Measurements from ENCODE around the gene ITGA3.
A peak's percentile ranks its signal among the peaks of the same experiment; 100 is the strongest.

Gene ITGA3

DNA sequence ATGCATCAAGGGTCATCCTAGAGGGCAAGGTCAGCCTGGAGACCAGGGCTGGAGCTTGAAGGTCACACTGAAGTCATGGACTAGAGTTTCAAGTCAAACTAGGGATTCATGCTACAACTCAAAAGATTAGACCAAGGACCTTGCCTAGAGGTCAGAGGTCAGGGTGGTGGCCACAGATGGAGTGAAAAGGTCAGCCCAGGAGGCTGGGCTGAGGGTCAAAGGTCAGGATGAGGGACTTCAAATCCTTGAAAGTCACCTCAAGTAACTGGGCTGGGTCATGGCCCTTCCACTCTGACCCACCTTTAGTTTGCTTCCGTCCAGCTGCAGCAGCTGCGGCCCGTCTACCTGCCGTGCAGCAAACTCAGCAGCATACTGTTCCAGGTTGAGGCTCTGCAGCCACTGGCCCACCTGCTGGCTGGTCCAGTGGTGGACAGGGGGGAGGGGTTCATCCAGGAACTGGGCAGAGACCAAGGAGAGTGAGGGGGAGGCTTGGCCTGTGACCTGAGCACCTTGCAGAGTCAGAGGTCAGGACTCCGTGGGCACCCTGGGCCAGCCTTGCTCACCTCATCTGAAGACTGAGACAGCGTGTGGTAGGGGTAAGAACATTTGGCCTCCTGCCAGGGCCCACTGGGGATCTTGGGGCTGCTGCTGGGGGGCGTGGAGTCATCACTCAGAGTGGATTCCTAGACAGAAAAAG, 57.9 kb downstream of the ITGA3 start:
- no peak for DNase-seq

DNA sequence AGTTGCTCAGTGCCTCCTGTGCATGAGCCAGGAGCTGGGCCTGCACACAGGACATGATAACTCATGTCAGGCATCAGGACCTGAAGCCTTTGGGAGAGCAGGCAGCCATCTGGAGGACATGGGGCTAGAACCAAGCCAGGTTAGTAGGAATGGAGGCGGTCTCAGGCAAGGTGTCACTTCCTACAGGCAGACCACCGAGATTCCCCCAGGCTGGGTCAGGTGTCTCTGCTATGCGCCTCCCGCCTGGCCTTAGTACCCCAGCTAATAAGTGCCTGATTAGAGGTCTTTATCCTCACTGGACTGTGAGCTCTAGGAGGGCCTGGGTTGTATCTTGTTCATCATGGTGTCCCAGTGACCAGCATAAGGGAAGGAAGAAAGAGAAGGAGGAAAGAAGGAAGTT, 58.5 kb downstream of the ITGA3 start:
- DNase-seq, result no peak

DNA sequence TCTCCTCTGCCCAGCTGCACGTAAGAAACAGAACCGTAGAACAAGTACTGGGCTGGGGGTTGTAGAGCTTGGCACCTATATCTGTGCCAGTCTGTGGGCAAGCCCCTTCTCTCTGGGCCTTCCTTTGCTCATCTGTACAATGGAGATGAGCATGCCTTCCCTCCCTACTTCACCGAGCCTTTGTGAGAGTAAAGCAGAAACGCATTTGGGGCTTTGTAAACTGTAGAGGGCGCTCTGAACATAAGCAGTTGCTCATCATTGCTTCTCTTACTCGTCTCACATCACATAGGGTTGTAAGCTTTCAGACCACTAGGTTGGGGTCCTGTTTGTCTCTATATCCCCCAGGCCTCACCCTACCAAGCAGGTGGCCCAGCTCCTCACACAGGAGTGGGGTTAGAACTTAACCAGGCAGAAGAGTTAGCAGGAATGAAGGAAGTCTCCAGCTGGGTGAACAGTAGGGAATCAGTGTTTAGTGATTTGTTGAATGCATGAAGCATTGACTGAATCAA, 59.0 kb downstream of the ITGA3 start:
- peak; percentile 79 for DNase-seq

DNA sequence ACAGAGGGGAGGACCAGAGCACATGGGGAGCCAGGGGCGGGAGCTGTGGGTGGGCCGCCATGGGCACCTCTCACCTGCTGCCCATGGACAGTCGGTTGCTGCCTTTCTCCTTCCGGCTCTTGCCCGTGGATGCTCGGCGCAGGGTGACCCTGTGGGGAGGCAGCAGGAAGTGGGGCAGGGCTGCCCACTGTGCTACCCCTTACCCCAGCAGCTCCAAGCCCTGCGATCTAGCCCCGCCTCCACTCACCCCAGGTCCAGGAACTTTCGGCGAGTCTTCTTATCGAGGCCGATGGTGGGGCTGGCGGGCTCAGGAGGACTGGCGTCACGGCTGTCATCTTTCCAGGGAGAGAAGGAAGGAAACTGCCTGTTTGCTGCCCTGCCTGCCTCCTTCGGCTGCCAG, 59.8 kb downstream of the ITGA3 start:
- DNase-seq, result no peak

- peak; percentile 76 for DNase-seq
These were observed 61.5 kb downstream of the ITGA3 start for GRCh38 chr17:50117202-50118051.

DNA sequence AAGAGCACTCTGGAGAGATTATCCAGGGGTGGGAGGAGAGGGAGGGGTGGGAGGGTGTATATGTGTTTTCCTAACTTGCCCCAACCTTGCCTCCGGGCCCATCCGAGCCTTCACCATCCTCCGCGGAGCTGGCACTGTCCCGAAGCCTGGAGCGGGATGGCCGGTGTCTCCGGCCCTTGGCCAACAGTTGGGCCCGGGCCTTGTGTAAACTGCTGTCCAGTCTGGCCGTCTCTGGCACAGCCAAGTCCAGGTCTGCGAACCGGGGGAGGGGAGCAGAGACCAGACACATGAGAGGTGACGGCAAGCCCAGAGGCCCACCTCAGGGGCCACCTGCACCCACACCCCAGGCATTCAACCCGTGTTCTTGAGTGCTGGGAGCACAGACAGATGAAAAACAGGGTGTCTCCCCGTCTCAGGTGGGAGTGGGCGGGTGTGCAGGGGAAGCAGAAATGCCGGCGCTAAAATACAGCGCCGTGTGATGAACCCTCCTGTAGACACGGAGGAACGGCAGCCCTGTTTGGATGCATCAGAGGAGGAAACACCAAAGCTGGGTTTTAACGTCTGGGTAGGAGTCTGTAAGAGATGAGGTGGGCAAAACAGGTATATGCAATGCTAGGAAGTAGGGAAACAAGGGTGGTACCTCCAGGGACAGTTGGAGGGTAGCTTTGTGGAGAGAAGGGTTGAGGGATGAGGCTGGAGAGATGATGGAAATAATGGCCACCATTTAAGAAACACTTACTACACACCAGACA, 62.3 kb downstream of the ITGA3 start:
- no peak for DNase-seq

DNA sequence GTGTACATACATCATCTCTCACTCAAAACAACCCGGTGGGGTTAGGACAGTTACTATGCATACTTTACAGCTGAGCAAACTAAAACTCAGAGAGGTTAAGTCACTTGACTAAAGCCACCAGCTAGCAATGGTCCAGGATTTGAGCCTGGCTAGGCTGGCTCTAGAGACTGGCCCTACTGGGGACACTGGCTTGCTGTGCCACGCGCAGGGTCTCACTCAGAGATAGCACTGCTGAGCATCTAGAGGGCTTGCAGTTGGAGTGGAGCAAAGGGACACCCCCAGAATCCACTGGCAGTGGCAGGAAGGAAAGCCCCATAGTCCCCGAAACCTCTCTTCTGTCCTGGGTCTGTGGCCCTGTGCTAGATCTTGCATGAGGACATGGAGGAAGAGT, 62.9 kb downstream of the ITGA3 start:
- DNase-seq, result no peak

DNA sequence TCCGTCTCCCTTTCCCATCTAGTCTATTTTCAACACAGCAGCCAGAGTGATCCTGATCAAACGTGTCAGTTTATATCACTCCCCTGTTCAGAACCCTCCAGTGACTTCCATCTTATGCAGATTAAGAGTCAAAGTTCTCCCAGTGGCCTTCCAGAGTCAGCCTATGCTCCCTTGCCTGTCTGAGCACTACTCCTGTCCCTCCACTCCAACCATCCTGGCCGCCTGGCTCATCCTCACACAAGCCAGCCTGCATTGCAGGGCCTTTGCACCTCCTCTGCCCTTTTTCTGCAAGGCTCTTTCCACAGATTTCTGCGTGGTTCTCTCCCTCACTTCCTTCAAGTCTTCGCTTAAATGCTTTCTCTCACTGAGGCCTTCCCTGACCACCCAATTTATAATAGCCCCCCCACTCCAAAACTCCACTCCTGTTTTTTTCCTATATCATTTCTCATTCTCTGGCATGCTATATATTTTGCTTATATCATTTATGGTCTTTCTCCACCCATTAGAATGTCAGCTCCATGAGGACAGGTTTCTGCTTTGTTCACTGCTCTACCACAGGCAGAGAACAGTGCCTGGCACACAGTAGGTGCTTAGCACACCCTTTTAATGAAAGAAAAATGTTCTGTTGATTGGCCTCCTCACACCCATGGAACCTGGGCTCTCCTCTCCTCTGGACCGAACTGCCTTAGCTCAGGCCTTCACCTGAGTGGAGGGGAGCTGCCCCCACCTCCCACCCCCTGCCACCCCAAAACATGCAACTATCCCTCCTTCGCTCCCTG, 64.8 kb downstream of the ITGA3 start:
- DNase-seq, result no peak

DNA sequence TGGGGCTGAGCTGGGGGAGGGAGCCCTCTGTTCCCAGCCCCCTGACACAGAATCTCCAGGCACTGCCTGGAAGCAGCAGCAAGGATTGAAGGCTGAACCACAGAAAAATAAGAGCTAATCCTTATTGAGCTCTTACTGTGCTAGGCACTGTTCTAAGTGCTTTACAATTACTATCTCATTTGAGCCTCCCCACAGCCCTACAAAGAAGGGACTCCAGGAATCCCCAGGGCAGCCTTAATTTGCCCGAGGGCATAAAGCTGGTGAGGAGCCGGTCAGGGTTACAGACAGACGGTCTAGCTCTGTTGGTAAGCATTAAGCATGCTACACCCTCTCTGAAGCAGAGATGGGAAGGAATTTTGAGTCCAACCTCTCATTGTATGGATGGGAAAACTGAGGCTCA, 67.0 kb downstream of the ITGA3 start:
- no peak for DNase-seq

- peak; percentile 80 for DNase-seq
These were observed 67.9 kb downstream of the ITGA3 start for GRCh38 chr17:50123649-50124349.

DNA sequence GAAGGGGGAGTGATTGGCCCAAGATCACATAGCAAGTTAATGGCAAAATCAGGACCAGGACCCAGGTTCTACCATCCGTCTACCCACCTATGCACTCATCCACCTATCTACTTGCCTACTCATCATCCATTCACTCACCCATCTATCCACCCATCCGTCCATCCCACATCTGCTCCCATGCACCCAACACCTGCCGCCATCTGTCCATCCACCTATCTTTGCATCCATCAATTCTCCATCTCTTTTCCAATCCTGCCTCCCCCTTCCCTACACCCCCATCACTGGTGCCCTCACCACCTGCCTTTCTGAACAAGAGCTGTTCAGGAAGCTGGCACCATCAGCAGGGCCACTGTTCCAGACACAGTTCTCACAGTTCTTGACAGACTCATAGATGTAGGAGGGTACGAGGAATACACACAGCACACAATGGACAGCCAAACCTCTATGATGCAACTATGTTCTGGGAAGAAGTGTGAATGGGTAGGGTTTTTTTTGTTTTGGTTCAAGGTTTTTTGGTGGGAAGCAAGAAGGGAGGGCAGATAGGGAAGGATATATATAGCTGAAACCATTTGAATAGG, 69.6 kb downstream of the ITGA3 start:
- no peak for DNase-seq

DNA sequence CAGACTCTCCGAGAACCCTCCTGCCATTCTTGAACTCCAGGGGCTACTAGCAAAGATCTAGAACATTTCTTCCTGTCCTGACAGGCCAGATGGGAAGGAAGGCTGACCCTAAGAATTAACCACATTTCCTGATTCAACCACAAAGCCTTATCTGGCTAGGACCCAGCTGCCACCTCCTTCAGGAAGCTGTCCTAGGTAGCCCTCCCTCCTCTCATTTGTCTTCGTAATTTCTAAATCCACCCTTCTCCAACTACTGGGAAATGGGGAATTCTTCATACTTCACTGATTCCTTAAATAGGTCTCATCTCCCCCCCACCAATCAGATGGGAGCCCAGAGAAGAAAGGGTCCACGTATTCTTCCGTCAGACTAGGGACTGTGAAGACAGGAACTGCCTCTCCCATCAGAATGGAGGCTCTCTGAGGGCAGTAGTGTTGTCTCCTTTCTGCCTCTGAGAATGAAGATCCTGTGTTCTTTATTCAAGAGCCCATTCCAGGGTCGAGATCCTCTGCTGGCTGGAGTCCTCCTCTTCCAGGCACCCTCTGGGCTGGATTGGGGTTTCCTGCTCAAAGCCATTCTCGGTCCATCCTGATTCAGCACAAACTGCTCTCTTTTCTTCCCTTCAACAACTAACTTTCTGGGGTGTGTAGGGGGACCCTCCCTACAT, 71.9 kb downstream of the ITGA3 start:
- no peak for DNase-seq

GRCh38 chr17:50128441-50129352, 72.8 kb downstream of the ITGA3 start:
- peak; percentile 89 for DNase-seq

- no peak for DNase-seq
These were observed 73.4 kb downstream of the ITGA3 start for GRCh38 chr17:50129353-50129727.

DNA sequence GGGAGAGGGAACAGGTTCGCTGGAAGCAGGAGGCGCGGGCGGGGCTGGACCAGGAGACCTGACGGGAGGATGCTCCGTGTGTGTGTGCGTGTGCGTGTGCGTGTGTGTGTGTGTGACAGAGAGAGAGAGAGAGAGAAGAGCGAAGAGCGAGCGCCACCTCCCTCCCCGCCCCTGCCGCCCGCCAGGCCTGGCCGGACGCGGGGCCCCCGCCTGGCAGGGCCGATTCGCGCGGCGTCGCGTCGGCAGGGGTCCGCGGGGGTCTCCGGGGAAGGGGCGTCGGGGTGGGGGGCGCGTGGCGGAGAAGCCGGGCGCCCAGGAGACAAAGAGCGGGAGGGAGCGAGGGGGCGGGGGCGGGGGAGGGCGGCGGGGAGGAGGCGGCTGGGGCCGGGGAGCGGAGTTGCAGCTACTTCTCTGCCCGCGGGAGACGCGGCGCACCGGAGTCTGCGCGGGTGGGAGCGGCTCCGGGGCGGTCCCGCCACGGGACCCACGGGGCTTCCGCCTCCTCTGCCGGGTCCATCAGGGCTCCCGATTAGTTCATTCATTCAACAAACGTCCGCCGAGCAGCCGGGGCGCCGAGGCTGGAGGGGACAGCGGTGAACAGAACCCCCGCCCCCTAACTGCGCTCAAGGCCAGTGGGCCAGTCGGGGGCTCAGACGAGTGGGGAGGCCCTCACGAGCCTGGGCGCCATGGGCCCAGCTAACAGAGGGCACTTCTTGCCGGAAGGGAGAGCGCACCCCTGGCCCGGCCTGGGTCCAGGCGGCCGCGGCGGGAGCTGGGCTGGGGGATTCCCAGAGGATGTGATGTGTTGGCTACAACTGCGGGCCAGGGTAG, 74.0 kb downstream of the ITGA3 start, which contains the start of gene SAMD14:
Gene SAMD14, minus strand, starts transcription at position 433 of the 831 bp plus-strand sequence. CDS start 5,201 bp downstream, outside the sequence.
- DNase-seq, result peak; percentile 90

DNA sequence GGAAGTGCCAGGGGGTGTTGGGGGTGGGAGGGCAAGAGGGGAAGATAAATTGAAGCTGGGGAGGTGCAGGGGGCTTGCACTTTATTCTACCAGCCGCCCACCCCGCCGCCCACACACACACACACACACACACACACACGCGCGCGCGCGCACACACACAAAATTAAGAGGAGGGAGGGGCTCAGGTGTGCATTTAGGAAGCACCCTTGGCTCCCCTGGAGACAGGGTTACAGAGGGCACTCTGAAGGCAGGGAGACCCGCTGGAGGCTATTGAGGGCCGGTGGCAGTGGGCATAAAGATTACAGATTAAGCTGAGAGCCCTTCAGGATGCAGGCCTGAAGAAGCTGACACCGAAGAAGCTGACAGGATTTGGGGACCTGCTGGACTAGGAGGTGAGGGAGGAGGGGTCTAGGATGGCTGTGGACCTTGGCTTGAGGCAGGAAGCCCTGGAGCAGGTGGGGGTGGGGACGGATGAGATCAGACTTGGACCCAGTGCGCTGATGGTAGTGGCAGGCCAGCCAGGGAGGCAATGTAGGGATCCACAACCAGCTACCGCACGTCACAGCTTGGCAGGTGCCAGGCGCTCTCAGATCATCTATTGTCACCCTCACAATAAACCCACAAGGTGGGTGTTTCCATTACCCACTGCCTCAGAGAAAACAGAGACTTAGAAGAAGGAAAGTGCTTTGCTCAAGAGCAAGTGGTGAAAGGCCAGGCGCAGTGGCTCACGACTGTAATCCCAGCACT, 74.8 kb downstream of the ITGA3 start:
- DNase-seq, result no peak

DNA sequence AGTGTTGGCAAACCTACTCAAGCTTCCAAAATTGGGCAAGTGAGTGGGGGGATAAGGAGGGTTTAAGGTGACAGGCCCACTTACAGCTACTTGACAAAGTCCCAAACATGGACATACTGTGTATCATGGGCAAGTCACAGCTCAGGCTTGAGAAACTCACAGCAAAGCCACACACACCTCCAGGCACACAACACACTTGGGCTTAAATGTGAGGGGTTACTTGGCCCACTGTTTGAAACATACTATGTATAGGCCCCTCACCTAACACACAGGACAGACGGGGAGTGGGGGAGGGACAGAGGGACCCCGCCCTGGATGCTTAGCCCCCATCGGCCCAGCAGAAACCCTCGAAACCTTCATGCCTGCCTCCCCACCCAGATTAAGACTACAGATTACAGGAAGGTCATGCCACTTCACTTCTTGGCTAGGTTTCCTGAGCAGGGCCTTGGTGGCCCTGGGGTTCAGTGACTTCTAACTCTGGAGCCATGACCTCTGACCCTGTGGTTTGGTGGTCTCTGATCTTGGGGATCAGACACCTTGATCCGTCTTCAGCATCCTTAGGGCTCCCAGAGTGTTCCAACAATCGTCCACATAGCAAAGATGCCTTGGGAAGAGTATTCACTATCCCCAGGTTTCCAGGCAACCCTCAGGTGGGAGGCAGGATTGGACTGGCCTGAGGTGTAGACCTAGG, 76.3 kb downstream of the ITGA3 start:
- no peak for DNase-seq
